HFFc6 (cell line): Measurements from ENCODE around the gene ZNF548. TPM values are rescaled to one million over a fixed set of nuclear protein-coding genes. Genes with fewer than 3 reads are reported as not detected.

ENCODE experiments used
- DNase-seq: peaks from one replicate; pipeline ENCODE4 v3.0.0-alpha.2; 2018
- H3K27ac Mint-ChIP-seq: 2 replicates; pipeline ENCODE4 v1.8.0; 2020; ENCODE audit warnings: mild to moderate bottlenecking, mixed read lengths
- H3K27me3 Mint-ChIP-seq: 2 replicates; pipeline ENCODE4 v1.8.0; 2021; ENCODE audit warnings: mild to moderate bottlenecking, moderate library complexity, mixed read lengths; ENCODE audit not compliant: insufficient read depth
- H3K36me3 Mint-ChIP-seq: 2 replicates; pipeline ENCODE4 v1.8.0; 2021; ENCODE audit warnings: low read depth, mixed read lengths
- H3K4me1 Mint-ChIP-seq: 2 replicates; pipeline ENCODE4 v1.8.0; 2020; ENCODE audit warnings: low read depth, mixed read lengths
- H3K4me3 Mint-ChIP-seq: 2 replicates; pipeline ENCODE4 v1.8.0; 2020; ENCODE audit warnings: mild to moderate bottlenecking, moderate library complexity, mixed read lengths
- H3K9me3 Mint-ChIP-seq: 2 replicates; pipeline ENCODE4 v1.8.0; 2020; ENCODE audit warnings: mild to moderate bottlenecking, mixed read lengths
- CTCF ChIP-seq: fragments of 200-600 bp; sonication (generic); IDR thresholded peaks from 2 replicates; pipeline ENCODE4 v1.5.0; 2021; ENCODE audit warnings: antibody characterized with exemption, mild to moderate bottlenecking
- long read RNA-seq: library from polyadenylated mRNA; unstranded; transcript quantifications from one replicate; pipeline ENCODE4 v2.0.0, GENCODE V29; 2019
- total RNA-seq, 6 experiments: library from RNA; stranded (reverse); fragmentation: NEBNext Ultra II Directional; extraction: Animal tissue kit (Norgen Biotek cat#: 25700); gene quantifications; 2 replicates in 1 of 6; 3 replicates in 5 of 6; pipeline ENCODE4 v1.2.3, GENCODE V29; 2021

ZNF548 gene
- 10 to 100 TPM in 1 of 6 experiments, 1 to 10 TPM in 5; 8.0 to 10.4 (median 9.2) TPM for total RNA-seq
- long read RNA-seq, partial matches to known transcripts, result 0 of 4 reads
- long read RNA-seq, other reads (novel, unspliced or antisense), result 0 of 4 reads

GRCh38 chr19:57389730-57390598 lies at the start of gene ZNF548:
TSS of gene ZNF548 (plus strand) at chr19:57389854. CDS start at chr19:57390100, 246 bp downstream.
- Mint-ChIP-seq H3K4me1 (peaks cover 26% of the 10 kb centered on the region), H3K4me3 (peak within 1 kb of the TSS; percentile 97), H3K9me3 (no peaks in the 10 kb centered on the region), H3K27ac (peak within 1 kb of the TSS; percentile 89), H3K36me3 (peaks cover 34% of the 10 kb centered on the region), H3K27me3 (peaks cover 3% of the 10 kb centered on the region; the same call in 1 of the 2 replicates)
- peak; percentile 61 for TF ChIP-seq CTCF
- peak; percentile 99 for DNase-seq

GRCh38 chr19:57342582-57342981 lies 47.1 kb upstream of the ZNF548 start:
- H3K4me1 Mint-ChIP-seq, result peaks cover 19% of the 10 kb centered on the region
- no peaks in the 10 kb centered on the region for H3K9me3 Mint-ChIP-seq
- H3K27ac Mint-ChIP-seq, result no peak overlapping the region
- H3K27me3 Mint-ChIP-seq, result no peaks in the 10 kb centered on the region; the same call in none of the 2 replicates
- TF ChIP-seq CTCF, result no peak
- DNase-seq, result no peak
- no peak overlapping the region; the same call in 1 of the 2 replicates for H3K4me3 Mint-ChIP-seq
- 0 out of 2 replicates have a peak, but pooled peaks cover 4% of the 10 kb centered on the region for H3K36me3 Mint-ChIP-seq

GRCh38 chr19:57348136-57348535 lies 41.5 kb upstream of the ZNF548 start:
- peaks cover 18% of the 10 kb centered on the region for H3K36me3 Mint-ChIP-seq
- no peaks in the 10 kb centered on the region; the same call in none of the 2 replicates for H3K27me3 Mint-ChIP-seq
- no peak for TF ChIP-seq CTCF
- H3K9me3 Mint-ChIP-seq, result no peaks in the 10 kb centered on the region
- H3K27ac Mint-ChIP-seq, result peak overlapping the region; percentile 72
- no peak overlapping the region for H3K4me3 Mint-ChIP-seq
- DNase-seq, result peak; percentile 44
- H3K4me1 Mint-ChIP-seq, result peaks cover 35% of the 10 kb centered on the region

- peak; percentile 95 for DNase-seq
- H3K4me1 Mint-ChIP-seq, result peaks cover 37% of the 10 kb centered on the region
- peaks cover 45% of the 10 kb centered on the region for H3K36me3 Mint-ChIP-seq
- no peak for TF ChIP-seq CTCF
- peaks cover 3% of the 10 kb centered on the region; the same call in 1 of the 2 replicates for H3K9me3 Mint-ChIP-seq
- H3K27ac Mint-ChIP-seq, result peak within 1 kb of the TSS; percentile 90
- no peaks in the 10 kb centered on the region for H3K27me3 Mint-ChIP-seq
- H3K4me3 Mint-ChIP-seq, result peak within 1 kb of the TSS; percentile 97
Measured at GRCh38 chr19:57350877-57351805, 38.5 kb upstream of the ZNF548 start, which contains the start of gene ZNF304. TSS of gene ZNF304 (plus strand) at chr19:57351271. CDS start at chr19:57351665, 394 bp downstream.

- Mint-ChIP-seq H3K4me1 (peaks cover 37% of the 10 kb centered on the region), H3K27me3 (no peaks in the 10 kb centered on the region), H3K27ac (peak overlapping the region; percentile 90), H3K4me3 (peak overlapping the region; percentile 97), H3K9me3 (peaks cover 3% of the 10 kb centered on the region; the same call in 1 of the 2 replicates), H3K36me3 (peaks cover 52% of the 10 kb centered on the region)
- peak; percentile 18 for DNase-seq
- peak; percentile 58; the same call in 1 of the 2 replicates for TF ChIP-seq CTCF
Measured at GRCh38 chr19:57351867-57352266, 37.8 kb upstream of the ZNF548 start.
